NCI-H446 treated with DMSO at 0.1 percent for 48 hours (cell line): Measurements from ENCODE around the gene PTPN9.
"Not testable (repeated sequence)": the region's sequence is repeated elsewhere in the genome, so short reads cannot be mapped to it uniquely, and the experiment has no call there.

Experiments
- DNase-seq: peaks from one replicate; lab custom pipeline; 2025; lab: John Stamatoyannopoulos, UW

PTPN9 gene

GRCh38 chr15:75452865-75453702 lies 126.0 kb downstream of the PTPN9 start:
- DNase-seq = no peak

DNA sequence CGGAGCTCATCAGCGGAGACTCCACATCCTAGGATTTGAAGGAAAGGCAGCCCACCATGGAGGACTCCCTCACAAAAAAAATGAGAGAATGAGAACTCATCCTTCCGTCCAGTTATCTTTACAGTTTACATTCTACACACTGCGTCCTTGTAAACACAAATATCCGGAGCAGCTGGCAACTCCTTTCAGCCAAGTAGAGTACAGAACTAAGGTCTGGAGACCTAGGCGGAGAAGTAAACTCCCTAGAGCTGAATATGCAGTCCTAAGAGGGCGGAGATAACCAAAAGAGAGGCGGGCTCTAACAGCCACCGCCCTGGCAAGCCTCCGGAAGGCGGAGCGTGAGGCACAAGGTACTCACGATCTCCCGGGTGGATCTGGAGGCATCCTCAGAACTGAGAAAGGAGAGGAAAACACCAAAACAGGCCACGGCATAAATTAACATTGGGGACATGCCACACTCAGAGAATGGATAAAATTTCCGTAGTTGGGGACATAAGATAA lies 126.7 kb downstream of the PTPN9 start:
- DNase-seq = peak; percentile 62

- peak; percentile 99 for DNase-seq
Observed at GRCh38 chr15:75451674-75452363, 127.3 kb downstream of the PTPN9 start, which contains the start of gene SIN3A. SIN3A (minus strand) TSS chr15:75451690; CDS start chr15:75430375, 21,315 bp downstream.

GRCh38 chr15:75451202-75451673 lies 127.9 kb downstream of the PTPN9 start:
- DNase-seq = no peak

DNA sequence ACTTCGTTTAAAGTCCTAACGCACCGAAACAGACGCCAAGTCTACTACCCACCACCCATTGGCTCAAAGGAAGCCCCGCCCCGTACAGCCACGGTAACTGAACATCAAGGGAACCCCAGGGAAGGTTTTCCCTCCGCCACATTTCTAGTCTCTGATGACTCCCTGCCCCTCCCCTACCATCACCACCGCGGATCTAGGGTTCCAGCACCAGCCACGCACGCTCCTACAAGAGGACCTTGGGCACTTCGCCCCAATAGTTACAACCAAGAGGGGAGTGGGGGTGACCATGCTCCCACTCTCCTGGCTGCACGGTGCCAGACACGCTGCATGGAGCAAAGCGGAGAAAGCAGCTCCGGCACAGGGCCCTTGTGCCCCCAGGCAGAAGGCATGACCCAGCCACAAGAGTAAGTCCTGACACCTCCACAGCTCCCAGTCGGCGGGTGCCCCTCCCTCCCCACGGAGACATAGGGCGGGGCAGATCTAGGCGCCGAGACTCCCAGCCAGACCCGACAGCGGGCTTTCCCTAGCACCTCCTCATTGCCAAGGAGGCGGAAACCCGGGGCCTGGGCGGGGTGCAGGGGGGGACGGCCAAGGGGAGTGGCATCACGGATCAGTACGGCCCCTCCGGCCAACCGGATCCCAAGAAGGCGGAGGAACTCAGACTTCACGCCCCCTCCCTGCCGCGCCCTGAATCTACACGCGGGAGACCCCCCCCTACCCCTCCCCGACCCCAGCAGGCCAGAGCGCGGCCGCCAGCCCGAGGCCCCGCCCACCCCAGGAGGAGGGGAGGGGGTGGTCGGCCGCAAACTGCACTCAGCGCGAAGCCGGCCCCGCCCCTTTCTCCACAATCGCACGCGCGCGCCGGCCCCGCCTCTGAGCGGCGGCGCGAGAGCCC lies 128.6 kb downstream of the PTPN9 start:
- DNase-seq = peak; percentile 91

DNA sequence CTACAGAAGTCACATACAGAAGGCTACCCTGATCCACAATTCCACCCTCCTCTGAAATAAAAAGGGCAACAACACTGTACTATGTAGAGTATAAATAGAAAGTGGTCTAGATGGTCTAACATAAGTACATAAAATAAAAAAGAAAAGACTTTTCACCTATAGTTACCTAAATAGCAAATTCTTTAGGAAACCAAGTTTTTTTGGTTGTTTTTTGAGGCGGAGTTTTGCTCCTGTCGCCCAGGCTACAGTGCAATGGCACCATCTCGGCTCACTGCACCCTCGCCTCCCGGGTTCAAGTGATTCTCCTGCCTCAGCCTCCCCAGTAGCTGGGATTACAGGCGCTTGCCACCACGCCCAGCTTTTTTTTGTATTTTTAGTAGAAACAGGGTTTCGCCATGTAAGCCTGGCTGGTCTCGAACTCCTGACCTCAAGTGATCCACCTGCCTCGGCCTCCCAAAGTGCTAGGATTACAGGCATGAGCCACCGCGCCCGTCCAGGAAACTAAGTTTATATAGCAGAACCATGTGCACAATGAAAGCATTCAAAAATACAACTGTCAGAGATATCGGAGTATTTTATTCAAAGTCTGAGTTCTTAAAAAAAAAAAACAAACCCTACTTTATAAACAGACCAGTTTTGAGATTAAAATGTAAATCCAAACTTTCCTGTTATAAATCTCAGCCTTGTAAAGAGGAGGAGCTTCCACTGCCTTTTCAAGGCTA lies 129.4 kb downstream of the PTPN9 start:
- DNase-seq = no peak

- DNase-seq = not testable (repeated sequence)
Observed at GRCh38 chr15:75448171-75448570, 130.9 kb downstream of the PTPN9 start.

DNA sequence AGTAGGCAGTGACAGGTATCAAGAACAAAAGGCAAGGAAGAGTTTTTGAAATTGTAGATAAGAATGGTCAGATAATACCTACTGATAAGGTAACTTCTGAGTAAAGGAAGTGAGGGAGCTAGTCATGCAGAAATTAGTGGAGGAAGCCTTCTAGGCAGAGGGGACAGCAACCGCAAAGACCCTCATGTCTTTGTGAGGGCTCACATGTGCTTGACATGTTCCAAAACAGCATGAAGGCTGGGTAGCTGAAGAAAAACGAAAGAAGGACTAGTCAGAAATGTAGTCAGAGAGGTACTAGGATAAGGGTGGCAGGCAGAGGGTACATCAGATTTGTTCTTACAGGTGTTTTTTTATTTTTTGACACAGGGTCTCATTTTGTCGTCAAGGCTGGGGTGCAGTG lies 133.0 kb downstream of the PTPN9 start:
- DNase-seq = no peak

DNA sequence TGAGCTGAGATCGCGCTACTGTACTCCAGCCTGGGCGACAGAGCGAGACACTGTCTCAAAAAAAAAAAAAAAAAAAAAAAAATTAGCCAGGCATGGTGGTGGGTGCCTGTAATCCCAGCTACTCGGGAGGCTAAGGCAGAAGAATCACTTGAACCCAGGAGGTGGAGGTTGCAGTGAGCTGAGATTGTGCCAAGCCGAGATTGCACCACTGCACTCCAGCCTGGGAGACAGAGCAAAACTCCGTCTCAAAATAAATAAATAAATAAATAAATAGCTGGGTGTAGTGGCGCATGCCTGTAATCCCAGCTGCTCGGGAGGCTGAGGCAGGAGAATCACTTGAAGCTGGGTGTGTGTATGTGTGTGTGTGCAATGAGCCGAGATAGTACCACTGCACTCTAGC lies 133.8 kb downstream of the PTPN9 start:
- DNase-seq = not testable (repeated sequence)

DNA sequence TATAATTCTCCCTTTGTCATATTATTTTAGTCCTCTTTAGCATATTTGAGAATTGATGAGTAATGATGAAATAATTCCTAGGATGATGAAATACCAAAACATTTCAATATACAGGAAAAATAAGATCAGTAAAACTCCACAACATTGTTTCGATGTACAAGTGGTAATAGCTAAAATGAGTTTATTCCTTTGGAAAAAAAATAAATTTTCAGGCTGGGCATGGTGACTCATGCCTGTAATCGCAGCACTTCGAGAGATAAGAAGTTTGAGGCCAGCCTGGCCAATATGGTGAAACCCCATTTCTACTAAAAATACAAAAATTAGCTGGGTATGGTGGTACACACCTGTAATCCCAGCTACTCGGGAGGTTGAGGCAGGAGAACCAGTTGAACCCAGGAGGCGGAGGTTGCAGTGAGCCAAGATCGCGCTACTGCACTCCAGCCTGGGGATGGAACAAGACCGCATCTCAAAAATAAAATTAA lies 135.1 kb downstream of the PTPN9 start:
- not testable (repeated sequence) for DNase-seq

DNA sequence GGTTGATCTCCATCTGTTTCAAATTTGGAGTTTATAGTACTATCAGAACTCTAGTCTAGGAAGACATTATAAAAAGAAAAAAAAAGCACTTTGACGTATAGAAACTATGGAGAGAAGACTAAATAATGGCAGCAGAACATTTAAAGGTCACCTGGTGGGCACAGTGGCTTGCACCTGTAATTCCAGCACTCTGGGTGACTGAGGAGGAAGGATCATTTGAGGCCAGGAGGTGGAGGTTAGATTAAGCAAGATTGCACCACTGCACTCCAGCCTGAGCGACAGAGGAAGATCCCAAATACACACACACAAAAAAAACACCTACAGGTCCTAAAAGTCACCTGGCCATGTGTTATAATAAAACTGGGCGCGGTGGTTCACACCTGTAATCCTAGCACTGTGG lies 141.4 kb downstream of the PTPN9 start:
- DNase-seq = no peak

DNA sequence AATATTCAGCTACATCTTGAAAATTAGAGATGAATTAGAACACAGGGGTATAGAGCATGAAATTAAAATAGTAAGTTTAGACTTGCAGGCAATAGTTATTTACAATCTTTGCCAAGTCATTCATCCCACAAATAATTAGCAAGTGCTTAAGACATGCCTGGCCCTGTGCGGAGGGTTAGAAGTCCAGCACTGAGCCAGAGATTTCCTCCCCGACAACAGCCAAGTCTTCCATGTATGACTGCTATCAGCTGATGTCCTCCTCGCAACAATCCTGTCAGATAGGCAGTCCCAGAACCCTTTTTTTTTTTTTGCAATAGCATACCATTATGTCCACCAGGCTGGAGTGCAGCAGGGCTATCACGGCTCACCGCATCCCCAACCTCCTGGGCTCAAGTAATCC lies 142.2 kb downstream of the PTPN9 start:
- DNase-seq = no peak

DNA sequence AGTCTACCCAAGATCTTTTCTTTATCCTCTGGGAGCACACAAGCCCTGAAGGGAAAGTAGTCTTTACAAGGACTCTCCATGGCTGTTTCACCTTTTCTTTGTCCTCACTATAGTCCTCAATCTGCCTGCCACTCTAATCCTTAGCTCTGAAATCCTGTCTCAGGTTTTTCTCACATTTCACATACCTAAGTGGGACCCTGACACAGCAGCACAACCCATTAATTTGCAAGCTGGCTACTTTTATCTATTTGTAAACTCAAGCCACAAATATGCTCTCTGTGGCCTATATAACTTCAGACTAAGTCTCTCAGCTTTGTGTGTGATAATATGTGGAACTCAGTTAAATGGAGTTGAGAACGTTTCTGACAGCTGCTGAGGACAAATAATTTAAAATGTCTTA lies 147.4 kb downstream of the PTPN9 start:
- no peak for DNase-seq

DNA sequence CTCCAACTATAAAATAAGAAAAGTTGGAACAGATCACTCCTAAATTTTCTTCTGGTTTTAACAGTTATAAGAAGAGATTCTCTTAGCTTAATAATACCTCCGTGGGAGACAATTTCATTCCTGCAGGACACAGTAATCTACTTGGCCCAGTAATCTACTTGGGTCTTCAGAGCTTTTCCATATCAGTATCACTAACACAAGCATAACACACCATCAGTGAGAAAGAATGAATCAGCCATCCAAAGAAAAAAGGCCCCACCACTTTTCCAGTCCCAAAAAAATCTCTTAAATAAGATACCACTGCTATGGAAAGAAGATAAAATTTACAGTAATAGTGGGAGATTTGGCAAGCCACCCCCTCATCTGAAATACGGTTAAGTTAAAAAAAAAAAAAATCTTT lies 147.8 kb downstream of the PTPN9 start:
- DNase-seq = no peak

- DNase-seq = no peak
Observed at GRCh38 chr15:75430259-75430658, 148.9 kb downstream of the PTPN9 start.

- no peak for DNase-seq
Observed at GRCh38 chr15:75428152-75428551, 151.0 kb downstream of the PTPN9 start.

DNA sequence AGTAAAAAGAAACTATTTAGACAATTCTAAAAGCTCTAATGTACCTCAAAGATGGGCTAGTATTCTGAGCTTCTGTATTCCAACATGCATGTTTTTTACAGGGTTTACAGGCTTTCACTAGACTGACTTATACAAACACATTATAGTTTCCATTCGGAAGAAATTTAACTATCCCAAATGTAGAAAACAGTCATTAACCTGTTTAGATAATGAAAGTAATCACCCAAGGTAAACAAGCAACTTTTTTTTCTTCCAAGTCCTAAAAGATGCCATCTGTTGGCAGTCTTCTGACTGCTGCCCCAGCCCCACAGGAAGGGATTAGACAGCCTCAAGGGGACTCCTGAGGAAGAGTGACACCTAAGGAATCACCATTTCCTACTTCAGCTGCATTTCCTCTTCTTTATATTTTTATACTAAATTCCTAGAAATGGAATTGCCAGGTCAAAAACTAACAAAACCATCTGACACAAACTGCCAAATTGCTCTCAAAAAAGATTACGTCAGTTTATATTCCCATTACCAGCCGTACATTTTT lies 153.1 kb downstream of the PTPN9 start:
- no peak for DNase-seq

- DNase-seq = no peak
Observed at GRCh38 chr15:75422554-75422953, 156.6 kb downstream of the PTPN9 start.

GRCh38 chr15:75420698-75421097 lies 158.4 kb downstream of the PTPN9 start:
- no peak for DNase-seq

GRCh38 chr15:75416584-75416983 lies 162.5 kb downstream of the PTPN9 start:
- no peak for DNase-seq
